ENCODE data around the gene THSD4. TPM values are rescaled to one million over a fixed set of nuclear protein-coding genes. Genes with fewer than 3 reads are reported as not detected.

The THSD4 gene
- polyA plus RNA-seq, 1 donor from 2014 or later, result 0.46 TPM

- Histone ChIP-seq H3K9me3 (ENCODE audit: low read length) (no peaks in the 10 kb centered on the region), H3K9ac (ENCODE audit: low read length) (no peak overlapping the region), H4K20me1 (ENCODE audit: insufficient read depth) (no peaks in the 10 kb centered on the region), H3F3A (ENCODE audit: insufficient read depth, low read length, poor library complexity, severe bottlenecking) (no peaks in the 10 kb centered on the region), H3K27ac (ENCODE audit: low read length) (no peak overlapping the region), H3K4me3 (ENCODE audit: low read length) (no peak overlapping the region), H3K27me3 (ENCODE audit: insufficient read depth, low read depth, low read length) (no peaks in the 10 kb centered on the region), H3K4me2 (ENCODE audit: low read length) (no peak overlapping the region), H3K79me2 (replicated peaks; ENCODE audit: insufficient read depth, low read length) (no peaks in the 10 kb centered on the region), H2AFZ (ENCODE audit: low read depth, low read length) (no peak overlapping the region), H3K36me3 (ENCODE audit: insufficient read depth, low read length) (no peaks in the 10 kb centered on the region), H3K9me2 (ENCODE audit: insufficient read depth, low read length) (no peaks in the 10 kb centered on the region)
- TF ChIP-seq MXI1 (conservative IDR thresholded peaks at IDR 0.05; ENCODE audit: poor library complexity, severe bottlenecking) (no peak), TAF1 (IDR thresholded peaks at IDR 0.05; ENCODE audit: low read depth) (no peak), EP300 (conservative IDR thresholded peaks at IDR 0.05; ENCODE audit: poor library complexity, severe bottlenecking) (no peak), CTCF (IDR thresholded peaks at IDR 0.05; ENCODE audit: poor library complexity, severe bottlenecking) (no peak), REST (IDR thresholded peaks at IDR 0.05; ENCODE audit: borderline replicate concordance) (no peak), SMC3 (conservative IDR thresholded peaks at IDR 0.05; ENCODE audit: poor library complexity) (no peak), RAD21 (conservative IDR thresholded peaks at IDR 0.05) (no peak), EZH2 (IDR thresholded peaks at IDR 0.05; ENCODE audit: borderline replicate concordance, insufficient read depth, low read length, poor library complexity, severe bottlenecking) (no peak), POLR2AphosphoS5 (IDR thresholded peaks at IDR 0.05) (no peak)
These were observed 45.6 kb upstream of the THSD4 start for GRCh38 chr15:71069693-71070092.

- no peaks in the 10 kb centered on the region for H3K9me3 ChIP-seq (ENCODE audit: low read length)
- no peaks in the 10 kb centered on the region for H3K9me2 ChIP-seq (ENCODE audit: insufficient read depth, low read length)
- H2AFZ ChIP-seq (ENCODE audit: low read depth, low read length), result no peak overlapping the region
These were observed 43.7 kb upstream of the THSD4 start for GRCh38 chr15:71071529-71071928.

More at GRCh38 chr15:71071529-71071928, 43.7 kb upstream of the THSD4 start:
- Histone ChIP-seq H3K79me2 (replicated peaks; ENCODE audit: insufficient read depth, low read length) (no peaks in the 10 kb centered on the region), H3K4me2 (ENCODE audit: low read length) (no peak overlapping the region), H3F3A (ENCODE audit: insufficient read depth, low read length, poor library complexity, severe bottlenecking) (no peaks in the 10 kb centered on the region), H3K4me3 (ENCODE audit: low read length) (no peak overlapping the region), H3K27me3 (ENCODE audit: insufficient read depth, low read depth, low read length) (no peaks in the 10 kb centered on the region), H4K20me1 (ENCODE audit: insufficient read depth) (no peaks in the 10 kb centered on the region), H3K27ac (ENCODE audit: low read length) (no peak overlapping the region), H3K36me3 (ENCODE audit: insufficient read depth, low read length) (no peaks in the 10 kb centered on the region), H3K9ac (ENCODE audit: low read length) (no peak overlapping the region)
- TF ChIP-seq EP300 (conservative IDR thresholded peaks at IDR 0.05; ENCODE audit: poor library complexity, severe bottlenecking), result no peak
- TF ChIP-seq POLR2AphosphoS5 (IDR thresholded peaks at IDR 0.05), result no peak
- no peak for TF ChIP-seq TAF1 (IDR thresholded peaks at IDR 0.05; ENCODE audit: low read depth)
- TF ChIP-seq MXI1 (conservative IDR thresholded peaks at IDR 0.05; ENCODE audit: poor library complexity, severe bottlenecking), result no peak
- no peak for TF ChIP-seq SMC3 (conservative IDR thresholded peaks at IDR 0.05; ENCODE audit: poor library complexity)
- TF ChIP-seq EZH2 (IDR thresholded peaks at IDR 0.05; ENCODE audit: borderline replicate concordance, insufficient read depth, low read length, poor library complexity, severe bottlenecking), result no peak
- TF ChIP-seq REST (IDR thresholded peaks at IDR 0.05; ENCODE audit: borderline replicate concordance), result no peak
- no peak for TF ChIP-seq CTCF (IDR thresholded peaks at IDR 0.05; ENCODE audit: poor library complexity, severe bottlenecking)
- TF ChIP-seq RAD21 (conservative IDR thresholded peaks at IDR 0.05), result no peak

Measured in neural cell (in vitro differentiated cells).